Endothelial cell of umbilical vein (primary cell): ENCODE results near the gene IKZF4. TPM values are rescaled to one million over a fixed set of nuclear protein-coding genes. Genes with fewer than 3 reads are reported as not detected.

ENCODE experiments used
- BruUV-seq: library from RNA; stranded (reverse); fragments of 400-500 nt; replicated peaks from 2 replicates; lab custom pipeline; 2021; lab: Mats Ljungman, UMichigan
- CTCF ChIA-PET: fragments of 300-600, 350-600 bp; sonication (Branson Sonifier 250); formaldehyde crosslinking; loops from one replicate; lab custom pipeline; 2021; ENCODE audit warnings: antibody characterized with exemption, inconsistent platforms; lab: Charles Lee
- POLR2A ChIA-PET: fragments of 300-600, 350-600 bp; sonication (Branson Sonifier 250); formaldehyde crosslinking; loops from one replicate; lab custom pipeline; 2021; ENCODE audit warnings: antibody characterized with exemption, inconsistent platforms; lab: Charles Lee
- DNase-seq: peaks from one replicate; pipeline ENCODE4 v3.0.0-alpha.2; 2011; ENCODE audit warnings: low read depth, low spot score
- FAIRE-seq: peaks from 2 replicates; lab custom pipeline; 2011; peaks lifted over from hg19 to GRCh38; lab: Jason Lieb, UNC
- H2AFZ ChIP-seq: 2 replicates; pipeline ENCODE4 v1.6.0; 2012; ENCODE audit warnings: low read depth, low read length, control low read depth, inconsistent platforms
- H3K27ac ChIP-seq: 2 replicates; pipeline ENCODE4 v1.5.1; 2011; ENCODE audit warnings: low read depth, mild to moderate bottlenecking, control low read depth, low read length, moderate library complexity; ENCODE audit not compliant: insufficient read depth
- H3K27me3 ChIP-seq, 2 experiments: 2 replicates each; pipeline versions ENCODE4 v1.6.0 to v1.6.1; 2011; ENCODE audit warnings: low read length in 2 of 2, mixed read lengths in 1 of 2; ENCODE audit not compliant: control insufficient read depth in 2 of 2, insufficient read depth in 2 of 2
- H3K36me3 ChIP-seq, 2 experiments: 2 replicates in 1 of 2; 3 replicates in 1 of 2; pipeline ENCODE4 v1.5.1; 2011; ENCODE audit warnings: low read length in 2 of 2, mild to moderate bottlenecking in 1 of 2, moderate library complexity in 1 of 2; ENCODE audit not compliant: control insufficient read depth in 2 of 2, insufficient read depth in 2 of 2; ENCODE audit errors: extremely low read depth in 1 of 2
- H3K4me1 ChIP-seq: 3 replicates; pipeline ENCODE4 v1.5.1; 2011; ENCODE audit warnings: mild to moderate bottlenecking, low read length; ENCODE audit not compliant: control insufficient read depth, insufficient read depth; ENCODE audit errors: extremely low read depth
- H3K4me2 ChIP-seq: 2 replicates; pipeline ENCODE4 v1.6.1; 2011; ENCODE audit warnings: low read length, control low read depth, mixed read lengths; ENCODE audit not compliant: insufficient read depth
- H3K4me3 ChIP-seq, 3 experiments: fragments of 200-600 bp in 1 of 3; sonication (generic), shearing (Covaris generic) in 1 of 3; replicated peaks in 1 of 3; 2 replicates each; pipeline ENCODE4 v1.5.1; 2011 to 2016; ENCODE audit warnings: control low read depth in 3 of 3, low read length in 3 of 3, mild to moderate bottlenecking in 2 of 3, inconsistent platforms in 1 of 3, low read depth in 1 of 3, moderate library complexity in 1 of 3; ENCODE audit not compliant: insufficient read depth in 1 of 3
- H3K79me2 ChIP-seq: 2 replicates; pipeline ENCODE4 v1.6.0; 2012; ENCODE audit warnings: low read length, inconsistent platforms; ENCODE audit not compliant: control insufficient read depth, insufficient read depth
- H3K9ac ChIP-seq: replicated peaks from 2 replicates; pipeline ENCODE3; 2011; ENCODE audit warnings: low read length, control low read depth; ENCODE audit not compliant: insufficient read depth; ENCODE audit errors: extremely low read depth
- H3K9me1 ChIP-seq: replicated peaks from 3 replicates; pipeline ENCODE4 v1.6.0; 2011; ENCODE audit warnings: mild to moderate bottlenecking, low read length; ENCODE audit not compliant: control insufficient read depth, insufficient read depth; ENCODE audit errors: extremely low read depth
- H3K9me3 ChIP-seq: replicated peaks from 2 replicates; pipeline ENCODE4 v1.5.1; 2012; ENCODE audit warnings: low read length, inconsistent platforms; ENCODE audit not compliant: control insufficient read depth, insufficient read depth
- H4K20me1 ChIP-seq: replicated peaks from 2 replicates; pipeline ENCODE3; 2011; ENCODE audit warnings: mild to moderate bottlenecking, low read length; ENCODE audit not compliant: control insufficient read depth, insufficient read depth; ENCODE audit errors: extremely low read depth
- CTCF ChIP-seq, 2 donors: IDR thresholded peaks; 1 replicate in 1 of 2; 2 replicates in 1 of 2; pipeline ENCODE4 v1.5.1; 2011; ENCODE audit warnings: low read length in 2 of 2, mild to moderate bottlenecking in 2 of 2, moderate library complexity in 2 of 2, control low read depth in 1 of 2, inconsistent platforms in 1 of 2, low read depth in 1 of 2; ENCODE audit not compliant: insufficient read depth in 1 of 2; ENCODE audit errors: extremely low read depth in 1 of 2
- EZH2 ChIP-seq: IDR thresholded peaks from 2 replicates; pipeline ENCODE4 v1.6.1; 2012; ENCODE audit warnings: borderline replicate concordance, low read depth, mild to moderate bottlenecking, moderate library complexity, low read length, inconsistent platforms; ENCODE audit not compliant: severe bottlenecking
- JUN ChIP-seq: IDR thresholded peaks from 2 replicates; pipeline ENCODE4 v1.6.1; 2011; ENCODE audit warnings: borderline replicate concordance, low read depth; ENCODE audit not compliant: insufficient read length, insufficient read depth
- dilution Hi-C: fragments of 300-500 bp; cut with MboI; formaldehyde crosslinking; loops from one replicate; pipeline ENCODE4 v1.15.0; 2019; ENCODE audit warnings: low sequenced_read_pairs; ENCODE audit not compliant: extremely low pct_ligation_motif_present
- intact Hi-C: fragments of 100-400 bp; cut with micrococcal nuclease; formaldehyde crosslinking; loops from one replicate; pipeline ENCODE4 v1.10.0; 2022
- polyA plus RNA-seq, 4 experiments: library from polyadenylated mRNA; depleted of rRNA in 3 of 4; stranded (reverse) in 3 of 4; unstranded in 1 of 4; fragments of >200 nt; gene quantifications; 2 replicates each; pipeline versions ENCODE4 v1.2.1 to v1.2.3, GENCODE V29; 2011 to 2012; ENCODE audit warnings: missing spikeins in 1 of 4
- total RNA-seq: library from RNA; stranded (reverse); gene quantifications from 2 replicates; pipeline ENCODE4 v1.2.3, GENCODE V29; 2021

Gene IKZF4
- total and polyA plus RNA-seq, 2 donors (not counting 3 experiments of a cell fraction or from before 2014, with no cell fraction given) = 3.4 to 5.4 TPM

GRCh38 chr12:56078931-56079722 is 58.3 kb downstream of the IKZF4 start:
- no peak overlapping the region for H3K27ac ChIP-seq
- H3K9me3 ChIP-seq = no peaks in the 10 kb centered on the region
- H2AFZ ChIP-seq = peak overlapping the region; percentile 91
- H3K4me3 ChIP-seq = peak overlapping the region; percentile 31 to 58 (median 36)
- ChIA-PET POLR2A (interaction anchor here (1.0 kb wide), 1 partner anchor 34 kb away, joined by 4 read pairs; no protein-coding TSS in a partner anchor), CTCF (interaction anchor here (0.6 to 5.0 kb wide), 21 partner anchors 9 to 349 kb away, joined by 3 to 59 read pairs (median 5); partner anchors contain the start of genes PA2G4, RNF41 and ZC3H10)
- peak overlapping the region; percentile 41 for H3K9ac ChIP-seq
- no peaks in the 10 kb centered on the region for H3K9me1 ChIP-seq
- no TSS peak for BruUV-seq
- H3K79me2 ChIP-seq = no peaks in the 10 kb centered on the region
- no peaks in the 10 kb centered on the region for H3K36me3 ChIP-seq
- peak; percentile 91 for FAIRE-seq
- peak; percentile 81 to 82 for TF ChIP-seq CTCF (IDR thresholded peaks at IDR 0.05; ENCODE audit: extremely low read depth in 1 of 2, insufficient read depth in 1 of 2, low read depth in 1 of 2, low read length in 2 of 2)
- peak; percentile 24 for TF ChIP-seq EZH2
- TF ChIP-seq JUN = no peak
- peak; percentile 93 for DNase-seq
- peaks cover 8% of the 10 kb centered on the region for H3K4me1 ChIP-seq
- peaks cover 2 to 4% of the 10 kb centered on the region in 2 experiments for H3K27me3 ChIP-seq
- intact Hi-C loops (loop anchor here (1.0 kb wide), 5 partner anchors 25 to 83 kb away; partner anchors contain the start of genes PA2G4 and RPL41), dilution Hi-C loops (no loop called here)
- H4K20me1 ChIP-seq = no peaks in the 10 kb centered on the region
- H3K4me2 ChIP-seq = peak overlapping the region; percentile 85
